ENCODE data around the gene AGPAT2. TPM values are rescaled to one million over a fixed set of nuclear protein-coding genes. Genes with fewer than 3 reads are reported as not detected.
A peak's percentile ranks its signal among the peaks of the same experiment; 100 is the strongest.

Gene AGPAT2
- total RNA-seq, 2 donors from 2014 or later, result 94.2 to 275 TPM

GRCh38 chr9:136703276-136703860, 16.1 kb upstream of the AGPAT2 start:
- TF ChIP-seq CTCF (IDR thresholded peaks at IDR 0.05), result no peak
- TF ChIP-seq POLR2A (IDR thresholded peaks at IDR 0.05), result no peak
- 77 to 88% methylated on average over 12 of the region's 12 CpGs for WGBS, 2 donors

GRCh38 chr9:136701668-136702053, 14.4 kb upstream of the AGPAT2 start:
- intact Hi-C loops (cut with DNase I), result no loop called here
- Histone ChIP-seq H3K27ac (no peak overlapping the region), H3K36me3 (replicated peaks in 1 of 2; ENCODE audit: insufficient read depth in 1 of 2, low read depth in 2 of 2) (no peaks in the 10 kb centered on the region), H3K4me3 (no peak overlapping the region), H3K27me3 (no peaks in the 10 kb centered on the region), H3K4me1 (peaks cover 24% of the 10 kb centered on the region), H3K9me3 (no peaks in the 10 kb centered on the region)
- no peak for ATAC-seq
- no peak for TF ChIP-seq POLR2A (IDR thresholded peaks at IDR 0.05)
- WGBS, 2 donors, result 65 to 78% methylated on average over 10 of the region's 10 CpGs
- no peak for DNase-seq

More at GRCh38 chr9:136703276-136703860, 16.1 kb upstream of the AGPAT2 start:
- Histone ChIP-seq H3K4me1 (peaks cover 9% of the 10 kb centered on the region), H3K27me3 (no peaks in the 10 kb centered on the region), H3K9me3 (no peaks in the 10 kb centered on the region), H3K27ac (no peak overlapping the region), H3K36me3 (replicated peaks in 1 of 2; ENCODE audit: insufficient read depth in 1 of 2, low read depth in 2 of 2) (no peaks in the 10 kb centered on the region), H3K4me3 (no peak overlapping the region)
- no peak for ATAC-seq
- intact Hi-C loops (cut with DNase I), result no loop called here
- no peak for DNase-seq

GRCh38 chr9:136700959-136701667, 13.9 kb upstream of the AGPAT2 start:
- Histone ChIP-seq H3K4me1 (peaks cover 29% of the 10 kb centered on the region), H3K9me3 (no peaks in the 10 kb centered on the region), H3K27ac (no peak overlapping the region), H3K4me3 (no peak overlapping the region), H3K27me3 (no peaks in the 10 kb centered on the region), H3K36me3 (replicated peaks in 1 of 2; ENCODE audit: insufficient read depth in 1 of 2, low read depth in 2 of 2) (no peaks in the 10 kb centered on the region)
- intact Hi-C loops (cut with DNase I), result no loop called here
- ATAC-seq, result no peak
- DNase-seq, result peak in 1 of 4 donors; percentile 4
- WGBS, 2 donors, result 50 to 67% methylated on average over 32 to 38 of the region's 38 CpGs
- no peak for TF ChIP-seq POLR2A (IDR thresholded peaks at IDR 0.05)
- no peak for TF ChIP-seq CTCF (IDR thresholded peaks at IDR 0.05)

- Histone ChIP-seq H3K9me3 (no peaks in the 10 kb centered on the region), H3K4me3 (no peak overlapping the region), H3K4me1 (peaks cover 37% of the 10 kb centered on the region), H3K27ac (no peak overlapping the region), H3K27me3 (no peaks in the 10 kb centered on the region), H3K36me3 (replicated peaks in 1 of 2; ENCODE audit: insufficient read depth in 1 of 2, low read depth in 2 of 2) (no peaks in the 10 kb centered on the region)
- no peak for TF ChIP-seq POLR2A (IDR thresholded peaks at IDR 0.05)
- TF ChIP-seq CTCF (IDR thresholded peaks at IDR 0.05), result no peak
- intact Hi-C loops (cut with DNase I), result no loop called here
- no peak for DNase-seq
- ATAC-seq, result no peak
- 78 to 82% methylated on average over 13 of the region's 13 CpGs for WGBS, 2 donors
Measured at GRCh38 chr9:136700304-136700703, 13.0 kb upstream of the AGPAT2 start.

GRCh38 chr9:136698635-136699246, 11.5 kb upstream of the AGPAT2 start:
- TF ChIP-seq CTCF (IDR thresholded peaks at IDR 0.05), result no peak
- no peak for TF ChIP-seq POLR2A (IDR thresholded peaks at IDR 0.05)
- intact Hi-C loops (cut with DNase I), result no loop called here
- H3K4me1 ChIP-seq, result peaks cover 53% of the 10 kb centered on the region

More at GRCh38 chr9:136698635-136699246, 11.5 kb upstream of the AGPAT2 start:
- DNase-seq (no peak), ATAC-seq (no peak)
- H3K9me3 ChIP-seq, result no peaks in the 10 kb centered on the region
- 63 to 86% methylated on average over 11 of the region's 11 CpGs for WGBS, 2 donors
- H3K27me3 ChIP-seq, result no peaks in the 10 kb centered on the region
- H3K36me3 ChIP-seq (replicated peaks in 1 of 2; ENCODE audit: insufficient read depth in 1 of 2, low read depth in 2 of 2), result no peaks in the 10 kb centered on the region
- peak overlapping the region; percentile 34 to 87 (median 79) for H3K27ac ChIP-seq
- H3K4me3 ChIP-seq, result no peak overlapping the region

All from body of pancreas (tissue), 4 donors.